Measurements from ENCODE around the gene ARFGAP1.

The ARFGAP1 gene

DNA sequence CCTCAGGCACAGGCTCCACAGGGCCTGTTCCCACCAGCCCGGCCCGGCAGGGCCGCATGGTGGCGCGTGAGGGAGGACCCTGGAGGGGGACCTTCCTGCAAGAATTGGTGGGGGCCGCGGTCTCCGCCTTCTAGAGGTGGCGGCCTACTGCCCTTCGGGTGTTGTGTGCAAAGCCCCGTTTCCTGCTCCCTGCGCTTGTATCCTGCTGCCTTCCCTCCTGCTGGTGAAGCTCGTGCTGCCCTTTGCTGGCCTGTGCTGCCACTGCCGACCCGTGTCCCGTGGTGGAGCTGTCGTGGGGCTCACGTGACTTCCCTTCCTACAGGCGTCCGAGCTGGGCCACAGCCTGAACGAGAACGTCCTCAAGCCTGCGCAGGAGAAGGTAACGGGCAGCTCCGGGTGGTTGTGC, 11.9 kb downstream of the ARFGAP1 start:
- no peak for DNase-seq (ENCODE audit: low read depth)
- TF ChIP-seq, protein P1, sequence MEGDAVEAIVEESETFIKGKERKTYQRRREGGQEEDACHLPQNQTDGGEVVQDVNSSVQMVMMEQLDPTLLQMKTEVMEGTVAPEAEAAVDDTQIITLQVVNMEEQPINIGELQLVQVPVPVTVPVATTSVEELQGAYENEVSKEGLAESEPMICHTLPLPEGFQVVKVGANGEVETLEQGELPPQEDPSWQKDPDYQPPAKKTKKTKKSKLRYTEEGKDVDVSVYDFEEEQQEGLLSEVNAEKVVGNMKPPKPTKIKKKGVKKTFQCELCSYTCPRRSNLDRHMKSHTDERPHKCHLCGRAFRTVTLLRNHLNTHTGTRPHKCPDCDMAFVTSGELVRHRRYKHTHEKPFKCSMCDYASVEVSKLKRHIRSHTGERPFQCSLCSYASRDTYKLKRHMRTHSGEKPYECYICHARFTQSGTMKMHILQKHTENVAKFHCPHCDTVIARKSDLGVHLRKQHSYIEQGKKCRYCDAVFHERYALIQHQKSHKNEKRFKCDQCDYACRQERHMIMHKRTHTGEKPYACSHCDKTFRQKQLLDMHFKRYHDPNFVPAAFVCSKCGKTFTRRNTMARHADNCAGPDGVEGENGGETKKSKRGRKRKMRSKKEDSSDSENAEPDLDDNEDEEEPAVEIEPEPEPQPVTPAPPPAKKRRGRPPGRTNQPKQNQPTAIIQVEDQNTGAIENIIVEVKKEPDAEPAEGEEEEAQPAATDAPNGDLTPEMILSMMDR (IDR thresholded peaks at IDR 0.05; ENCODE audit: low read depth, low read length, missing control alignments) = no peak
- in situ Hi-C loops (cut with HindIII; ENCODE audit: low sequenced_read_pairs) = no loop called here
- H3K4me3 ChIP-seq (ENCODE audit: low read depth, low read length) = no peak overlapping the region

DNA sequence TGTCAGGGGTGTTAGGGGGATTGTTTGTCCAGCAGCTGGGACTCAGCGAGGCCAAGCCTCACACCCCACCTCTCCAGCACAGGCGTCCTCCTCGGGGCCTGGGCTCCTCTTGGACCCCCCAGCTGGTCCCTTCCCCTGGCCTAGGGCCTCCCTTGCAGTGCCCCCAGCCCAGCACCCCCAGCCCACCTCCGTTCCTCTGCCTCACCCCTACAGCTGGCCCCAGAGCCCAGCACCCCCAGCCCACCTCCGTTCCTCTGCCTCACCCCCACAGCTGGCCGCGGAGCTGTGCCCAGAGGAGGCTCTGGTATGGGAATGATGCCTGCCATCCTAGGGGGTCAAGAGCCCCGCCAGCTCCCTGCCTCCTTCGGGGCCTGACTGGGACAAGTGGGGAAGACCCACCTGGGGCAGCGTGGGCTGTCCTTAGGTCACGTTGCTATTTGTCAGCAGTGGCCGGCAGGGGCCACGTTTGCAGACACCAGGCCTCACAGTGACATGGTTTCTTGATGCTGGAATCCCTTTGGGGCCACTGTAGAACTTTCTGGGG, 12.4 kb downstream of the ARFGAP1 start:
- no peak for DNase-seq (ENCODE audit: low read depth)
- no peak overlapping the region for H3K4me3 ChIP-seq (ENCODE audit: low read depth, low read length)
- TF ChIP-seq, protein P1 (IDR thresholded peaks at IDR 0.05; ENCODE audit: low read depth, low read length, missing control alignments) = no peak

DNA sequence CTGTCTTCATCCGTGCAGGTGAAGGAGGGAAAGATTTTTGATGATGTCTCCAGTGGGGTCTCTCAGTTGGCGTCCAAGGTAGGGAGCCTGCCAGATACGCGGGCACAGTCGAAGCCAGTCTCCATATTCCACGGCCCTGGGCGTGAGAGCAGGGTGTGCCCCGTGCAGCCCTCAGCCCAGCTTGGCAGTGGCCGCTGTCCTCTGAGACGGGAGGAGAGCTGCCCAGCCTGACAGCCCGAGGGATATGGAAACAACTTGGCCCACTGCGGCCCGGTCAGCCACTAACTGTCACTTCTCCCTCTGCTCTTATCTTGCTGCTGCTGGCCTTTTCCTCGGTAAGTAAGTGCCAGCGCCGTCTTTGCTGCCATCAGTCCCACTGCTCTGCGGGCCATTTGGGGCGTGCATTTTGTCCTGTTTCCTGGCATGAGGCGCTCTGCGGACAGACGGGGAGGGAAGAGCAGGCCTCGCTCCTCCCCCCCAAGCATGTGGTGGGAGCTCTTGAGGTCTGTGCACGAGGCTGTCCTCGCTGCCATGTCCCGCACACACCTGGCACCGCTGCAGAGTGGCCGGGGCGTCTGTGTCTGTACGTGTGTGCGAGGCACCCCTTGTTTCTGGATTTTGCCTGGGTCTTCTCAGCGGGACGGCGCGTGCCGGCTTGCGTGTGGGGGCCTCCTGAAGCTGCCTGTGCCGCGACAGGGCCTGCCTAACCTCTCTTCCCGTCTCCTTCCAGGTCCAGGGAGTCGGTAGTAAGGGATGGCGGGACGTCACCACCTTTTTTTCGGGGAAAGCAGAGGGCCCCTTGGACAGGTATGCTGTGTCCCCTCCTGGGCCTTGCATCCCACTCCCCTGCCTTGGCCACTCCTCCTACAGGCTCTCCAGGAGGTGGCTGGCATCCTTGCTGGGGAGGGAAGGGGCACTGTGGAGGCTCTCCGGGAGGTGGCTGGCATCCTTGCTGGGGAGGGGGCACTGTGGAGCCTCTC, 13.3 kb downstream of the ARFGAP1 start:
- in situ Hi-C loops (cut with HindIII; ENCODE audit: low sequenced_read_pairs) = no loop called here
- DNase-seq (ENCODE audit: low read depth) = no peak
- TF ChIP-seq, protein P1 (IDR thresholded peaks at IDR 0.05; ENCODE audit: low read depth, low read length, missing control alignments) = no peak
- H3K4me3 ChIP-seq (ENCODE audit: low read depth, low read length) = no peak overlapping the region

More for the DNA sequence above, 12.4 kb downstream of the ARFGAP1 start:
- in situ Hi-C loops (cut with HindIII; ENCODE audit: low sequenced_read_pairs) = no loop called here

DNA sequence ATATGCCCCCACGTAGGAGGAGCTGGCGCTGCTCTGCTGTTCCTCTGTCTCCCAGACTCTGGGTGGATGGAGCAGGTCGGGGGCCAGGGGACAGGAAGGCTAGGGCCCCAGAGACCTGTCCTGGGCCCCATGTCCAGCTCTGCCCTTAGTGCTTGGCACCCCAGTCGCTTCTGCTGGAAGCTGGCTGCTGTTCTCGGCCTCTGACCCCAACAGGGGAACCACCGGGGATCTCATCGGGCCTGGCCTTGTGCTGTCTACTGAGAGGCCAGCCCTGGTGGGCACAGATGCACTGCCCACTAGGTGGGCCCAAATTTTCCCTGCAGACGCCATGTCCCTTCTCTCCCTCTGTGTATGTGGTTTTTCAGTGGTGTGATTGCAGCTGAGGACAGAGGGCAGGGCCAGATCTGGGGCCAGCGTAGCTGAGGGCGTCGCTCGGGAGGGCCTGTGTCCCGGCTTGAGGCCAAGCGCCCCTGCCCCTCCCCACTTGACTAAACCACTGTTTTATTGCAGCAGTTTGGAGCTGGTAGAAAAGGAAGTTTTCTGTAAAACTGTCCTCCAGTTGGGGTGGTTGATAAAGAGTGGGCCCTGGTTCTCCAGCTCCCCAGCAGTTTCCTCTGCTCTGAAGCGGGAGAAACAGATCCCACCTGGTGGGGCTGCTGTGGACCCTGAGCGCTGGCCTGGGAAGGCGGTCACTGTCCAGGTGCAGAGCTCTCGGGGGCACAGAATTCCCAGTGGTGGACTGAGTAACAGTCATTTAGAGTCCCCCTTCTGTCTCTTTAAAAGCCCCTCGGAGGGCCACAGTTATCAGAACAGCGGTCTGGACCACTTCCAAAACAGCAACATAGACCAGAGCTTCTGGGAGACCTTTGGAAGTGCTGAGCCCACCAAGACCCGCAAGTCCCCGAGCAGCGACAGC, 14.4 kb downstream of the ARFGAP1 start:
- H3K4me3 ChIP-seq (ENCODE audit: low read depth, low read length) = no peak overlapping the region
- TF ChIP-seq, protein P1 (IDR thresholded peaks at IDR 0.05; ENCODE audit: low read depth, low read length, missing control alignments) = no peak
- in situ Hi-C loops (cut with HindIII; ENCODE audit: low sequenced_read_pairs) = no loop called here
- DNase-seq (ENCODE audit: low read depth) = no peak

DNA sequence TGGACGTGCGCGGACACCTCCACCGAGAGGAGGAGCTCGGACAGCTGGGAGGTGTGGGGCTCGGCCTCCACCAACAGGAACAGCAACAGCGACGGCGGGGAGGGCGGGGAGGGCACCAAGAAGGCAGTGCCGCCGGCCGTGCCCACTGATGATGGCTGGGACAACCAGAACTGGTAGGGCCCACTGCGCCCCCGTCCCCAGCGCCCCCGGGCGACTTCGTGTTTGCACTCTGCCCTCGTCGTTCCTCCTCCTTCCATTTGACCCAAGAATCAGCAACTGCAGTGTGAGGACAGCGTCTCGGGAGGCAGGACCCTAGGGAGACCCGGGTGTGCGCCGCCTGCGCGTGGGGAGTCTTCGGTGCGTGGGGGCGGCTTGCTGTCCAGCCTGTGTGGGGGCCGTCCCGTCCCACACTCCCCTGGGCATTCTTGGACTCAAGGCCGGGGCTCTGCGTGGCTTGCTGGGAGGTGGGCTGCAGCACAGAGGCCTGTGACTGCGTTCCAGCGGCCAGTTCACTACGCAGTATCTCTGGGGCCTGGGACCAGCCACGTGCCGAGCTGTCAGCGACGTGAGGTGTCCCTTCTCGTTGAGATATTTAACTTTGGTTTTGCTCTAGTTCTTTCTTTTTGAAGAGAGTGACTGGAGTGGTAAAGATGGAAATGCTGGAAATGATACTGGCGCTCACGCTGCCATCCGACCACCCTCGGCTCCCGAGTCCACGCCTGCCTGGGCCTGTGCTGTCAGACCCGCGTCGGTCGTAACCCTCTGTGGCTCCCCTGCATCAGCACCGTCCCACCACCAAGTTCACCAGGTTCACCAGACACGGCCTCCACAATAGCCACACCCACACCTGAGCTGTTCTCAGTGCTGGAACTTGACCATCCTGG, 15.3 kb downstream of the ARFGAP1 start:
- TF ChIP-seq, protein P1 (IDR thresholded peaks at IDR 0.05; ENCODE audit: low read depth, low read length, missing control alignments) = no peak
- H3K4me3 ChIP-seq (ENCODE audit: low read depth, low read length) = no peak overlapping the region
- no peak for DNase-seq (ENCODE audit: low read depth)
- in situ Hi-C loops (cut with HindIII; ENCODE audit: low sequenced_read_pairs) = no loop called here
